GM19240 (cell line): ENCODE results near the gene MLST8.

ENCODE experiments used
- DNase-seq: peaks from one replicate; pipeline ENCODE4 v3.0.0; 2011; ENCODE audit warnings: low spot score; ENCODE audit not compliant: insufficient read length

MLST8 gene

DNA sequence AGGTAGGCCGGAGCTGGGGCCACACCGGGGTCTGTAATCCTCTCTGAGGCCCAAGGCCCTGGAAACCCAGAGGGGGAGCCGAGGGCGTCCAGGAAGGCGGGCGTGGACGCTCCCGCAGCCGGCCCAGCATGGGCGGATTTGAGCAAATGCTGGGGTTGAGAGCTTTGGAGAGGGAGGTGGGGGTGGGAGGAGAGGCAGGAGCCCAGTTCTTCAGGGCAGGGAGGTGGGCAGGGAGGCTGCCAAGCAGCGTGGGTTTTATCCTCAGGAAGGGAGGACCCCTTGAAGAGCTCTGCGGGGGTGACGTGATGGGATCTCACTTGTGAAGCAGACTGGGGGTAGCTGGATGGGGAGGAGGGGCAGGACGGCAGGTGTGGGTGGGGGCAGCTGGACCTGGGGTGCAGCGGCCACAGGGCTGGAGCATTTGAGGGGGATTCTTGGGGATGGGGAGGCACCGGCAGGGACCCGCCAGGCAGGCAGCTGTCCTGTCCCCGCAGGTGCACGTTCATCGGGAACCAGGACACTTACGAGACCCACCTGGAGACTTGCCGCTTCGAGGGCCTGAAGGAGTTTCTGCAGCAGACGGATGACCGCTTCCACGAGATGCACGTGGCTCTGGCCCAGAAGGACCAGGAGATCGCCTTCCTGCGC, 32.4 kb upstream of the MLST8 start:
- DNase-seq, result no peak

DNA sequence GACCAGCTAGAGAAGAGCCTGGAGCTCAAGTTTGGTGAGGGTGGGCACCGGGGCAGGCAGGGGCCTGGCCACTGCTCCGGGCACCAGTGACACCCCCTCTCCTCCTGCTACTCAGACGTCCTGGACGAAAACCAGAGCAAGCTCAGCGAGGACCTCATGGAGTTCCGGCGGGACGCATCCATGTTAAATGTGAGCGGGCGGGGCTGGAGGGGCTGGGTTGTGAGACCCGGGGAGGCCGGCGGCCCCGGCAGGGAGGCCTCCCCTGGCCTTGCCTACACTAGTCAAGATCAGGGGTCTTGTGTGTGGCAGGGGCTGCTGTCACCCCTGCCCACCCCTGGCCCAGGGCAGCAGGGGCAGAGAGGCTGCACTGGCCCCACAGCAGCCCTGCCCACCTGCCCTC, 31.9 kb upstream of the MLST8 start:
- no peak for DNase-seq

DNA sequence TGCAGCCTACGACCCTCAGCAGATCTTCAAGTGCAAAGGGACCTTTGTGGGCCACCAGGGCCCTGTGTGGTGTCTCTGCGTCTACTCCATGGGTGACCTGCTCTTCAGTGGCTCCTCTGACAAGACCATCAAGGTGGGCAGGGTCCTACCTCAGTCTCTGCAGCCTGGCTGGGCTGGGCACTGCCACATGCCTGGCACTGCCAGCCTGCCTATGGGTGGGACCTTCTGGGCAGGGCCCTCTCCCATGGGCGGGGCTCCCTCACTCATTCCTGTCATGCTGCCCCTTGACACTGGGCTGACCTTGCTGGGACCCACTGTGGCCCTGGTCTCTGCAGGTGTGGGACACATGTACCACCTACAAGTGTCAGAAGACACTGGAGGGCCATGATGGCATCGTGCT, 31.3 kb upstream of the MLST8 start:
- no peak for DNase-seq

DNA sequence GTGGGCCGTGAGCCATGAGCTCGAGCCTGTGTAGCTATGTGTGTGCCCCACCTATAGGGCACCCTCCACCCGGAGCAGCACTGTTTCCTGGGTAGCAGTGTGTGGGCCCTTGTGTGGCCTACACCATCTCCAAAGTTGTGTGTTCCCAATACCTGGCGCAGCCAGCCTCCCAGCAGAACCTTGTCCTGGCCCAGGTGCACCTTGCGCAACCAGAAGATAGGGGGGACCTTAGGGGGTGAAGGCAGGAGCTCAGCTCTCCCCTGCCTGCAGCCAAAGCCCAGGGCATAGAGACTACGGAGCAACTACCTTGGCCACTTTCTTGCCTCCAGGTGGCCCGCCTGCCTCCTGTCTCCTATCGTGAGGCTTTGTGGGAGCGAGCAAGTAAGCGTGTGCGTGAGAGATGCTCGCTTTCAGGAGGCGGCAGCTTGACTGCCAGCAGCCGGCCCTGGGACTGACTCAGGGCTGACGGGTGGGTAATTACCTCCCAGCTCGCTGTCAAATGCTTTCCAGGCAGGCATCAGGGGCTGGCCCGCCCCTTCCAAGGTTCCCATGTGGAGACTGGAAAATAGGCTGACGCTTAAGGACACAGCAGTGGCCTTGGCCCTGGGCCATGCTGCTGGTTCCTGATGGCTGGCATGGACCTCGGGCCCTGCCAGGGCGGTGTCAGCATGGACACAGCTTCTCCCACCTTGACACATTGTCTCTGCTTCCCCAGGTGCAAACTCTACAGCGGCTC, 30.7 kb upstream of the MLST8 start:
- DNase-seq, result no peak

DNA sequence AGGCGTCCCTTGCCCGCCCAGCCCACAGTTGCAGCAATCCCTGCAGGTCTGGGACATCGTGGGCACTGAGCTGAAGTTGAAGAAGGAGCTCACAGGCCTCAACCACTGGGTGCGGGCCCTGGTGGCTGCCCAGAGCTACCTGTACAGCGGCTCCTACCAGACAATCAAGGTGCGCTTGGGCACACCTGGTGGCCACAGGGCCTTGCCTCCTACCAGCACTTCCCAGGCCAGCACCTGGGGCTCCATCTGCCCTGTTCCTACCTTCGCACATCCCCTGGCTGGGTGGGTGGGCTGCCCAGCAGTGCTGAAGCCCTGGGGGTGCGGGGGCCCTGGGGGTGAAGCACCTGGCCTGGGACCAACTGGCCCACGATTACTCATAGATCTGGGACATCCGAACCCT, 29.8 kb upstream of the MLST8 start:
- DNase-seq, result no peak

DNA sequence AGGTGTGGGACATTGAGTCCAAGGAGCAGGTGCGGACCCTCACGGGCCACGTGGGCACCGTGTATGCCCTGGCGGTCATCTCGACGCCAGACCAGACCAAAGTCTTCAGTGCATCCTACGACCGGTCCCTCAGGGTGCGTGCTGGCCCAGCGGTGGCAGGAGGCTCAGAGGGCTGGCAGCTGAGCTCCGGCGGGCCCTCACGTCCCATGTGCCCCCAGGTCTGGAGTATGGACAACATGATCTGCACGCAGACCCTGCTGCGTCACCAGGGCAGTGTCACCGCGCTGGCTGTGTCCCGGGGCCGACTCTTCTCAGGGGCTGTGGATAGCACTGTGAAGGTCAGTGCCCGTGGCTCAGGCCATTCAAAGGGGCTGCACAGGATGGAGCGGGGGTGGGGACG, 29.2 kb upstream of the MLST8 start:
- DNase-seq, result no peak

DNA sequence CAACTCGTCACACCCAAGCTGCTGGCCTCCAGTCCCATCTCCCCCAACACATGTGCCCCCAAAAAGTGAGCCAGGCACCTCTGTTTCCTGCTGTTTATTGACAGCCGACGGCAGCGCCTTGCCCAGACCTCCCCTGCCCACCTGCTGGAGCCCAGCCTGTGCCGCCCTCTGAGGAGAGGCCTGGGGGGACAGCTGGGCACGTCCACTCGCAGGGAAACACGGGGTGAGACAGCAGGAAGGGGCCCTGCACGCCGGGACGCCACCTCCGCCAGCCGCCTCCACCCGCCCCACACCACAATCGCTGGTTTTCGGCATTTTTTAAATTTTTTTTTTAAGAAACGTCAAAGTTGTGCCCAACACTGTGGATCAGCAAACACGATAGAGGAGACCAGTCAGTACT, 28.2 kb upstream of the MLST8 start:
- no peak for DNase-seq

DNA sequence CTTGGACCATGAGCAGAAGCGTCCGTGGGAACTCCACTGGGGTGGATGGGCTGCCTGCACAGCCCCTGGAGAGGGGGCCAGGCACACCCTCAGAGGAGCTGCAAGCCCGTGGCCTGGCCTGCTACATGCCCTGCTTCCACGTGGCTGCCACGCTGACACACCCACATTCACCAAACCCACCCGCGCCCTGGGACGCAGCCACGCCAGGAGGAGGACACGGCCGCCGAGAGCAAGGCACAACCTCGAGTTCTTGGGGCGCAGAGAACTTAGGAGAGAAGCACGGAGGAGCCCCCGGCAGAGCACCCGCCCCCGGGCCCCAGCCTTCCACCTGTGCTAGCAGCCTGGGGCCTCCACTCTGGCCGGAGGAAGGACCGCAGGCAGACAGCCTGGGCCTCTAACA, 27.7 kb upstream of the MLST8 start:
- no peak for DNase-seq

DNA sequence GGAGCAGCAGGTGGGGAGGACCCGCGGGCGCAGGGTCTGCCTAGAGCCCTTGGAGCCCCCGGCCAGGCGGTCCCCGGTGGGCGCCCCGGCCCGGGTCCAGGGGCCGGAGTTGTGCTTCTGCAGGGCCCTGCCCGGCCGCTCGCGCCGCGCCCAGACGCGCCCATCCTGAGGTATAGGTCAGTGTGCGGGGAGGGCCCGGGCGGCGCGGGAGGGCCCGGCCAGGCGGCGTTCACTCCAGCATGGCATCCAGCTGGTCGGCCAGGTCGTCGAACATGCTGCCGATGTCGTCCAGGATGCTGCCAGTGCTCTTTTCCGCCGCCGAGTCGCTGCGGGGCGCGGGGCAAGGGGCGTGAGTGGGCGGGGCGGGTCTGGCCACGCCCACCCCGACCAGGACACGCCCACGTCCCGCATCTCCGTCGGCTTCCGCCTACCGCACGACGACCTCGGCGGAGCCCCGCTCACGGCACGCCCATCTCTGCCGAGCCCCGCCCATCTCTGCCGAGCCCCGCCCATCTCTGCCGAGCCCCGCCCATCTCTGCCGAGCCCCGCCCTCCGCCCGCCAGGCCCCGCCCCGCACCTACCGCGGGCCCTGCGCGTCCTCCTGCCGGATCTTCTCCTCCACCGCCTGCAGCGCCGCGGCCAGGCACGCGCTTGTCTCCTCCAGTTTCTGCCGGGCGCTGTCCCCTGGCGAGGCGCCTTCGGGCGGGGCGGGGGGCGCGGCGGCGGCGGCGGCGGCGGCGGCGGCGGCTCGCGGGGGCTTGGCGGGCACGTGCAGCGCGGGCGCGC, 26.7 kb upstream of the MLST8 start:
- DNase-seq, result no peak

DNA sequence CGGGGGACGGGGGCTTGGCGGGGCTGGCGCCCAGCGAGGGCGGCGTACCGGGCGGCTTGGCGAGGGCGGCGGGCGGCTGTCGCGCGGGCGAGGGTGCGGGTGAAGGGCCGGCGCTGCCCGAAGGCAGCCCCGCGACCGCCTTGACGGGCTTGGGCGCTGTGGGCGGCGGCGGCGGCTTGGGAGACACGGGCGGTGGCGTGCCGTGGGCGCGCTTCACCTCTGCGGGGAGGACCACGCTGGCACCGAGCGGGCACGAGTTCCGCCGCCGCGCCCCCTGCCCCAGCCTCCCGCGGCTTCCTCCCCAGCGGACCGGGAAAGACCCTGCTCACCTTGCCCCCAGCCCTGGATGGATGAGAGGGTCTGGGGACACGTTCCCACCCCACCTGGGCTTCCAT, 26.1 kb upstream of the MLST8 start:
- no peak for DNase-seq

DNA sequence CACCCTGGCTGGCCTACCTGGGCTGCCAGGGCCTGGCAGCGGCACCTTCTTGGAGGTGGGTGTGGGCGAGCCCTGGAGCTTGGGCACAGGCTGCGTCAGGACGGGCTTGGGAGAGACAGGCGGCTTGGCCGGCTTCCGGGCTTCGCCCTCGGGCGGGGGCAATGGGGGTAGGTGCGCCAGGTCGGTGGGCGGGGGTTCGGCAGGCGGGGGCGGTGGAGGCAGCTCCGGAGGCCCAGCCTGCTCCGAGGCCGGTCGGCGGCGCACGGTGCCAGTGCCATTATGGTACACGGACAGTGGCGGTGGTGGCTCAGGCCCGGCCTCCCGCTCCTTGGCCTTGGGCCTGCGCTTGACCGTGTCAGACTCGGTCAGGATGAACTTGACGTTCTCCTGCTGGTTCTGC, 25.7 kb upstream of the MLST8 start:
- DNase-seq, result no peak

DNA sequence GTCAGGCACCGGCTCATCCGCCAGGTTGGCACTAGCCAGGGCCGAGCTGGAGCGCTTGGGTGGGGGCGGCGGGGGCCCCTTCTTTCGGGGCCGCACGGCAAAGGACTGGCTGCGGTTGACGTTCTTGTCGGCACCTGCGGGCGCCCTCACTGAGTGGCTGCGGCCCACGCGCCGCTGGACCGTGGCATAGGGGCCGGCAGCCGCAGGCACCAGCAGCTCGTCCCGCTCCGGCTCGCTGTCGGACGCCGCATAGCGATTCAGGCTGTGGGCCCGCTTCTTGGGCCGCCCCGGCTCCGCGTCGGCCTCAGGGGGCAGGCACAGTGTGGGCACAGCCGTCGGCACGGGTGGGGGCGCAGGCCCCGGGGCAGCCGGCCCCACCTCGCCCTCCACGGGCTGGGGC, 24.8 kb upstream of the MLST8 start:
- no peak for DNase-seq

DNA sequence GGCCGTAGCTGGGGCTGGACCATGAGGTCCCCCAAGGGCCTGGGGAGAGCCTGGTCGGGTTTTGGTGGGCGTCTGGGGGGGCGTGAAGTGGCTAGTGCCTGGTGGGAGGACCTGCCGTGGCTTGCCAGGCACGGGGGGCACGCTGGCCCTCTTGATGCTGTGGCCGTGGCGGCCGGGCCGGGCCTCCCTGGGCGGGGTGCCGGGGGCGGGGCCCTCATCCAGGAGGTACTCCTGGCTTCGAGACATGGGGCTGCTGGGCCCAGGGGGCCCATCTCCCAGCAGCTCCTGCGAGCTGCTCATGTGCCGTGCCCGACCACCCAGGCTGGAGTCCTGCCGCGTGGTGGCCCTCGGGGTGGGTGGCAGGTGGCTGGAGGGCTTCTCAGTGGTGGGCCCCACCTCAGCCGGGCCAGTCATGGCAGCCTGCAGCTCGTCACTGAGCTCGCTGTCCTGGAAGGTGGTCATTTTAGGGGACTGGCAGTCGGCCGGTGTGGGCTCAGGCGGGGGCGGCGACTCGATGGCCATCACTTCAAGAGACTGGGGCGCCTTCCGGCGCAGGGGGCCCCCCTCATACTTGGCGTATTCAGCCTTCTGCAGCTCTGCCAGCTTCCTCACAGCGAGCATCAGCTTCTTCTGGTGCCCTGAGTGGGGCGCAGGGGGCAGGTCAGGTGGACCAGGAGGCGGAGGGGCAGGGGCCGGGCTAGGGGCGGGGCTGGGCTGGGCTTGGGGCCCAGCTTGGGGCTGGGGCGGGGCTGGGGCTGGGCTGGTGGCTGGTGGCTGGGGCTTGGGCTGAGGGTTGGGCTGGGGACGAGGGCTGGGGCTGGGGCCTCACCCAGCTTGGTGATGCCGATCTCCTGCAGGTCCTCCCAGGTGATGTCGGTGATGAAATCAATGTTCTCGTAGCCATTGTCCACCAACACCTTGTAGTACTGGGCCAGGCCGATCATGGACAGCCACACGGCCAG, 24.0 kb upstream of the MLST8 start:
- DNase-seq, result no peak

DNA sequence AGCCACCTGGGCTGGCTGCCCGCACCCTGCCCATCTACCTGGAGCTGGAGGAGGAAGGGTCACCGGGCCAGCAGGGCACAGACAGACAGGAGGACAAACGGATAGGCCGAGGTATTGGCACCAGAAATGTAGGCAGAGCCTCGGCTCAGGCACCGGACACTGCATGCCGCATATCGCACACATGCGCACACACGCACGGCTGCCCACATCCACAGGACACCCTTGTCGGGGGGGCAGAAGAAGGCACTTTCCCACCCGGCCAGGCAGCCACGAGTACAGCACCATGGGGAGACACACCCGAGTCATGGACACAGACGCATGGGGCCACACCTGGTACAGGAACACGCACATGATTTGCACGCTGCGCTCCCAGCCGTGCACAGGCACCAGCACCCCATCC, 23.3 kb upstream of the MLST8 start:
- DNase-seq, result no peak

DNA sequence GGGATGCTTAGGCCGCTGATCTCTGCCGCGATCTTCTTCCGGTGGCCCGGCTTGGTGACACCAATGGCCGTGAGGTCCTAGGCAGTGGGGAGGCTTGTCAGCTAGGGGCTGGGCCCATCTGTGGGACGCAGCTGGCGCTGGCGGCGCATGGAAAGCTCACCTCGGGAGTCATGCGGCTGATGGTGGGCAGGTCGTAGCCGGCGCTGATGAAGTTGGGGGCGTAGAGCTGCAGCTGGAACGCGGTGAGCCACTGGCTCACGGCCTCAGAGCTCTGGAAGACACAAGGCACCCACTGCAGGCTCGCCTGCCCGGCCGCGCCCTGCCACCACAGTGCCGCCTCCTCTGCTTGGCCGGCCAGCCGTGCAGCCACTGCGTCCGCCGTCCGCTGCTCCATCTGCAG, 21.6 kb upstream of the MLST8 start:
- DNase-seq, result no peak

DNA sequence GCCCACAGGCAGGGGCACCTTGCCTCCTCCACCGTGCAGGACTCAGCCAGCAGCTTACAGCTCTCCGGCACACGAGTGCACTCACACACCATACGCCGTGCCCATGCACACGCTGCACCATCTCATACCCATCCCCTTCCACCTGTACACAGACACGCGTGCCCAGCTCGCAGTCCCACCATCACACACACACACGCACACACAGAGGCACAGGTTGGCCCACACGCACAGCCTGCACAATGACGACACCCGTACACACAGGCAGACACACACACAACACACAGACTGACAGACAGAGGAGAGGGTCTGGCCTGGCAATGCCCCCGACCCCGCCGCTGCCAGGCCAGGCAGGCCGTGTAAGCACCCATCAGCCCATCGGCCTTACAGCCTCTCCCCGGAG, 20.9 kb upstream of the MLST8 start:
- DNase-seq, result no peak

DNA sequence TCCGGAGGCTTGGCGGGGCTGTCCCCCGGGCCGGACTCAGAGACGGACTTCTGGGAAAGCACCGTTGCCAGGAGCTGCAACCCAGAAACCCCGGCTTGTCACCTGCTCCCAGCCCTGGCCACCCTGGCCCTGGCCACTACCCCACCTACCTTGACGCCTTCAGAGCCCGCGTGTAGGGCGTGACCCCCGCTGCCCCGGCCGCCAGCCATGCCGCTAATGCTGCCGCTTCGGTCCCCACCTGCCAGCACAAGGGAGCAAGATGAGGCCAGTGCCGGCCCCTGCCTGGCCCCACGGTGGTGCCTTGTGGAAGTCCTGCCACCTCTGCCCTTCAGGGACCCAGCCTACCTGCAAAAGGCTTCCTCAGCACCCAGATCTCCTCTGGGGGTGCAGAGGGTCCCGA, 20.3 kb upstream of the MLST8 start:
- DNase-seq, result no peak

DNA sequence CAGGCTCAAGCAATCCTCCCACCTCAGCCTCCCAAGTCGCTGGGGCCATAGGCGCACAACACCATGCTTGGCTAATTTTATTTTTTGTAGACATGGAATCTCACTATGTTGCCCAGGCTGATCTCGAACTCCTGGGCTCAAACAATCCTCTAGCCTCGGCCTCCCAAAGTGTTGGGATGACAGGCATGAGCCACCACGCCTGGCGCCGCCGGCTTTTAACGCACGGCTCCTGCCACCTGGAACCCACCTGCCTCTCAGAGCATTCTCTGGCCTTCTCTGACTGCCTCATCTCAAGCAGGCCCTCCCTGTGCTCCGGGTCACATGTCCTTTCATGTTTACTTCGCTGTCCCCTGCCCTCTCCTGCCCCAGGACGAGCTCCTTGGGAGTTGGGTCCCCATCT, 19.2 kb upstream of the MLST8 start:
- DNase-seq, result no peak

DNA sequence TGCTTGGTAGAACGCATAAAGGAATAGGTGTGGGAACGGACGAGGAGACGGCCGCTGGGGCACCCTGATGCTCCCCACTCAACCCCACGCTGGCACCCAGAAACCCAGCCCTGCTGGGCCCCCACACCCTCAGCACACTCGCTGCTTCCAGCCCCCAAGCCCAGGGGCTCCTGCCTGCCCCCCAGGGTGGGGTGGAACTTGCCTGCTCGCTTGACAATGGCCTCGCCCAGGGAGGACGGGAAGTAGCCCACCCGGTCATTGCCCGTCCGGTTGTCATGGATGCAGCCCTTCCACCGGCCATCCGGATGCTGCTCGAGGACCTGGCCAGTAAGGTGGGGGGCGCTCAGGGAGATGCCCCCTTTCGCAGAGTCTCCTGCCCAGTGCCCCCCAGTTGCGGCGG, 18.7 kb upstream of the MLST8 start:
- DNase-seq, result no peak

DNA sequence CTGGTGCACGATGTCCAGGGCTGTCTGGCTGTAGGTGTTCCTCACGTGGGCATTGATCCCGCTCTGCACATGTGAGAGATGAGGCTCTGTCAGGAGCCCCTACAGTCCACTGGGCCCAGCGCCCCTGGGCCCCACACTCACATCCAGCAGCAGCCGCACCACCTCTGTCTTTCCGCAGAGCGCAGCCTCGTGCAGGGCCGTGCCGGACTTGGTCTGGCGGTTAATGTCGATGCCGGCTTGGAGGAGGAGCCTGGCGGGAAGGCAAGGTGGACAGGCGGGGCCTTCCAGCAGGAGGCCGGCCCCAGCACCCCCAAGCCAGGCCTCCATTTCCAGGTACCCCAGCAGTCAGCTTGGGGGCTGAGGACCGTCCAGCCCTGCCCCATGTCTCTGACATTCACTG, 18.0 kb upstream of the MLST8 start:
- no peak for DNase-seq

DNA sequence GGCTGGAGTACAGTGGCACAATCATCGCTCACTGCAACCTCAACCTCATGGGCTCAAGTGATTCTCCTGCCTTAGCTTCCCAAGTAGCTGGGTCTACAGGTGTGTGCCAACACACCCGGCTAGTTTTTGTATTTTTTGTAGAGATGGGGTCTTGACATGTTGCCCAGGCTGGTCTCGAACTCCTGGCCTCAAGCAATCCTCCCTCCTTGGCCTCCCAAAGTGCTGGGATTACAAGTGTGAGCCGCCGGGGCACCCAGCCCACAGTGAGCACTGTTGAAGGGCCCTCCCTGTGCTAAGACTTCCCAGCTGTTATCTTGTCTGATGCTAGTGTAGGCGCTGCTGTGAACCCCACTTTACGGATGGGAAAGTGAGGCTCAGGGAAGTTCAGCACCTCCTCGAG, 16.9 kb upstream of the MLST8 start:
- DNase-seq, result no peak
